GM18858 (cell line): ENCODE measurements around the gene PGGT1B.

Experiments used
- ATAC-seq: cut with Tn5 transposase; IDR thresholded peaks from one replicate; pipeline ENCODE4 v1.9.1; 2021; ENCODE audit not compliant: unreplicated experiment

Gene PGGT1B

GRCh38 chr5:115262321-115263077, at the start of gene PGGT1B:
PGGT1B (minus strand) TSS chr5:115262877; CDS start chr5:115262851, 26 bp downstream.
- ATAC-seq: peak; percentile 74

DNA sequence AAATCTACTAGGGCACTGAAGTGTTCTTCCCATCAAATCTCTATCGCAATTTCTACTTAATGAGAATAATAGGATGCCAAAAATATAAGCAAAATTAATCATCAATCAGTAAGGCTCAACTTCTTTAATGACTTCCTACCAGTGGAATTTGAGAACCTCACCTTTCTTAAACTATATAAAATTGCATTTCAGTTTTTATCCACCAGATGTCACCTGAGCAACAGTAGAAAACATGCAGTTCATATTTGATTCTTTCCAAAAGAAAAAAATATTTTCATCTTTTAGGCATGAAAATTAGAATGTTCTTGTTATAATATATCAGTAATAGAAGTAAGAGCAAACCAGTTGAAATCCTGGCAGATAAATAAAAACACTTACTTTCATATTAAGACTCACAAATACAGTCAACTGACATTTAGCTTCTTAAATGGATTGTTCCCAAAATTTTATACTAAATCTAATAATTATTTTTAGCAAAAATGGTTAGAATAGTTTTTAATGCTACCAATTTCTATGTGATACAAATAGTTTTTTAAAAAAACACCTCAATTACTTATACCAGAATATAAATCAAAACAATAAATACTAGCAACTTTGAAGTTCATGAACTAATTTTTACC, 47.2 kb upstream of the PGGT1B start:
- ATAC-seq: no peak

- no peak for ATAC-seq
Observed at GRCh38 chr5:115308815-115309214, 46.1 kb upstream of the PGGT1B start.

GRCh38 chr5:115306011-115306536, 43.4 kb upstream of the PGGT1B start:
- no peak for ATAC-seq

DNA sequence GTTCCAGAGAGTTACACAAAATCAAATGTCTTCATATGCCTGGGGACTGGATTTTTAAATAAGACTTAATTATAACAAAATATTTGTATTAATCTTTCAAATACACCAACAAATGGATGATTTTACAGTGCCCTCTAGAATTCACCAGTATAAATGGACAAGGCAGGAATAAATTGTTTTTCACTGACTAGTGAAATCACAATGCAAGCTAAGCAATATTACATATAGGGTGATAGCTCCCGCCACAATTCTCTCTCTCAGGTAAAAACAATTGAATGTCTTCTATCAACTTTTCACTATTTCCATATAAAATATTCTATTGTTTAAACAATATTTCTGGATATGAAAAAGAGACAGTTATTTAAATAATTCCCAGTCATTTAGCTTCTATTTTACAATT, 41.8 kb upstream of the PGGT1B start:
- ATAC-seq: no peak

- no peak for ATAC-seq
Observed at GRCh38 chr5:115298811-115299210, 36.1 kb upstream of the PGGT1B start.

- no peak for ATAC-seq
Observed at GRCh38 chr5:115297031-115297430, 34.4 kb upstream of the PGGT1B start.

GRCh38 chr5:115296124-115297022, 33.7 kb upstream of the PGGT1B start, which contains the start of gene CCDC112:
CCDC112 (minus strand) TSS chr5:115296654; CDS start chr5:115296543, 111 bp downstream.
- peak; percentile 74 for ATAC-seq

GRCh38 chr5:115295777-115296123, 33.1 kb upstream of the PGGT1B start:
- ATAC-seq: peak; percentile 6

DNA sequence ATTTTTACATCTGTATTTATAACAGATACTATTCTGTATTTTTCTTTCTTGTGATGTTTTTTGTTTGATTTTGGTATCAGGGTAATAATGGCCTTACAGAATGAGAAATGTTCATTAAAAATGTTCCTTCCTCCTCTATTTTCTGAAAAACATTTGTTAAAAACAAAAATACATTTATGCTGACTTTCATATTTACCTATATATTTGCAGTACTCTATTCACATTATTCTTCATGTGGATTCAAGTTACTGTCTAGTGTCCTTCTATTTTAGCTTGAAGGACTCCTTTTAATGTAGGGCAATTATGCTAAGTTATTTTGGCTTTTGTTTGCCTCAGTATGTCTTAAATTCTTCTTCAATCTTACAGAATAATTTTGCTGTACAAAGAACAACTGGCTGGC, 28.7 kb upstream of the PGGT1B start:
- ATAC-seq: no peak

GRCh38 chr5:115289104-115289503, 26.4 kb upstream of the PGGT1B start:
- no peak for ATAC-seq

GRCh38 chr5:115284021-115284420, 21.3 kb upstream of the PGGT1B start:
- ATAC-seq: no peak

GRCh38 chr5:115282131-115282530, 19.5 kb upstream of the PGGT1B start:
- no peak for ATAC-seq

- ATAC-seq: no peak
Observed at GRCh38 chr5:115274584-115274983, 11.9 kb upstream of the PGGT1B start.

GRCh38 chr5:115272297-115272958, 9.8 kb upstream of the PGGT1B start:
- no peak for ATAC-seq

GRCh38 chr5:115271295-115272050, 8.8 kb upstream of the PGGT1B start:
- ATAC-seq: peak; percentile 36

DNA sequence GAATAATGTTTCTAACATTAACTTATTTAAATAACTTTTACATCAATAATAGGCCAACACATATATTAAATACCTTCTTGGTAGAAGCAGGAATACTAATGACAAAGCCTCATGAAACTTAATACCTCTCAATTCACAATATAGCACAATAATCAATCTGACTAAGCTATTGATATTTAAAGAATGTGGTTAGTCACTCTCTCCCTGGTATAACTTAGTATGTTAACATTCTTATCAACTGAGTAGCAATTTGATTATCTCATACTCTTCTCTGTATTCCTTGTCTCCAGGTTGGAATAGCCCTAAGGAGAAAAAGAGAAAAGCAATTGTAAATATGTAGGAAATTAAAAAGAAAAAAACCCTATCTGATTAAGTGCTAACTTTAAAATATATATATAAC, 4.9 kb upstream of the PGGT1B start:
- no peak for ATAC-seq

DNA sequence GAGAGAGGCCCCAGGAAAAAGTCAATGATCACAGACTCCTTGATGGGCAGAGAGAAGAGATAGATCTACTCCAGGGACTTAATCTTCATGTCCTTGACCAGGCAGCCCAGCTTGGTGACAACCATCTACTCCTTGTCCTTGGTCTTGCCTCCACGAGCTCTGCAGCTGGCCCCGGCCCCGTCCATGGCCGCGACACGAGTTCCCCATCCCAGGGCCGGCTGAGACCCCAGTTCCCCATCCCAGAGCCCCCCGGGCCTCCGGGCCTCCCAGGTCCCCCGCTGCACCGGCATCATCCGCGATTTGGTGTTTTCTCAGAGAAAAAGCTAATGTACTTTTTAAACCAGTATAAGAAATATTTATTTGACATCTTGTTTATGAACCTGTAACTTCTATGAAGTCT, 2.5 kb upstream of the PGGT1B start:
- ATAC-seq: no peak

GRCh38 chr5:115264786-115265185, 2.1 kb upstream of the PGGT1B start:
- no peak for ATAC-seq

- no peak for ATAC-seq
Observed at GRCh38 chr5:115263078-115263380, 352 bp upstream of the PGGT1B start.
